ENCODE data around the gene PTPRN. TPM values are rescaled to one million over a fixed set of nuclear protein-coding genes. Genes with fewer than 3 reads are reported as not detected.

Gene PTPRN
- total and polyA plus RNA-seq, 10 of the 15 experiments (the other 5 are each of a cell fraction or from before 2014, with no cell fraction given) = 0.28 to 0.69 TPM; not detected in 8

DNA sequence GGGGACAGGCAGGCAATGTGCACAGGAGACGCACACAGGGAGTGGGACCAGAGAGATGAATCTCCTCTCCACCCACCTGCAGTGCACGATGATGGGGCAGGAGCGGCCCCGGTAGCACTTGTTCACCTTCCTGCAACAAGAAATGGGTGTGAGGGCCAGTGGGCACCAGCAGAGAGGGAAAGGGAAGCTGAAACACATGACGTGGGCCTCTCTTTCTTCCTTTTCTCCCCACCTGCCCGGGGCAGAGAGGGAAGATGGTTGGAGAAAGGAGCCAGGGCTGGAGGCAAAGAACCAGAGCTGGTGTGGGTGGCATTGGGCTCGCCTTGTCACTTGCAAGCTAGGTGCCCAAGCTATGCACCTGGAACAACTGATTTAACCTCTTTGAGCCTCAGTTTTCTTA lies 17.8 kb downstream of the PTPRN start (continued):
- TF ChIP-seq, protein P1, sequence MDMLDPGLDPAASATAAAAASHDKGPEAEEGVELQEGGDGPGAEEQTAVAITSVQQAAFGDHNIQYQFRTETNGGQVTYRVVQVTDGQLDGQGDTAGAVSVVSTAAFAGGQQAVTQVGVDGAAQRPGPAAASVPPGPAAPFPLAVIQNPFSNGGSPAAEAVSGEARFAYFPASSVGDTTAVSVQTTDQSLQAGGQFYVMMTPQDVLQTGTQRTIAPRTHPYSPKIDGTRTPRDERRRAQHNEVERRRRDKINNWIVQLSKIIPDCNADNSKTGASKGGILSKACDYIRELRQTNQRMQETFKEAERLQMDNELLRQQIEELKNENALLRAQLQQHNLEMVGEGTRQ (IDR thresholded peaks at IDR 0.05; ENCODE audit: borderline replicate concordance, low read depth, low read length) = no peak
- TF ChIP-seq, protein P2, sequence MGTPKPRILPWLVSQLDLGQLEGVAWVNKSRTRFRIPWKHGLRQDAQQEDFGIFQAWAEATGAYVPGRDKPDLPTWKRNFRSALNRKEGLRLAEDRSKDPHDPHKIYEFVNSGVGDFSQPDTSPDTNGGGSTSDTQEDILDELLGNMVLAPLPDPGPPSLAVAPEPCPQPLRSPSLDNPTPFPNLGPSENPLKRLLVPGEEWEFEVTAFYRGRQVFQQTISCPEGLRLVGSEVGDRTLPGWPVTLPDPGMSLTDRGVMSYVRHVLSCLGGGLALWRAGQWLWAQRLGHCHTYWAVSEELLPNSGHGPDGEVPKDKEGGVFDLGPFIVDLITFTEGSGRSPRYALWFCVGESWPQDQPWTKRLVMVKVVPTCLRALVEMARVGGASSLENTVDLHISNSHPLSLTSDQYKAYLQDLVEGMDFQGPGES (IDR thresholded peaks at IDR 0.05) = no peak
- TF ChIP-seq FOXM1 (IDR thresholded peaks at IDR 0.05; ENCODE audit: low read depth, low read length) (no peak), POLR2A (IDR thresholded peaks at IDR 0.05; ENCODE audit: low read depth, low read length) (no peak), JUNB (IDR thresholded peaks at IDR 0.05) (no peak), MEF2A (IDR thresholded peaks at IDR 0.05; ENCODE audit: insufficient read depth, low read depth, low read length) (no peak)

DNA sequence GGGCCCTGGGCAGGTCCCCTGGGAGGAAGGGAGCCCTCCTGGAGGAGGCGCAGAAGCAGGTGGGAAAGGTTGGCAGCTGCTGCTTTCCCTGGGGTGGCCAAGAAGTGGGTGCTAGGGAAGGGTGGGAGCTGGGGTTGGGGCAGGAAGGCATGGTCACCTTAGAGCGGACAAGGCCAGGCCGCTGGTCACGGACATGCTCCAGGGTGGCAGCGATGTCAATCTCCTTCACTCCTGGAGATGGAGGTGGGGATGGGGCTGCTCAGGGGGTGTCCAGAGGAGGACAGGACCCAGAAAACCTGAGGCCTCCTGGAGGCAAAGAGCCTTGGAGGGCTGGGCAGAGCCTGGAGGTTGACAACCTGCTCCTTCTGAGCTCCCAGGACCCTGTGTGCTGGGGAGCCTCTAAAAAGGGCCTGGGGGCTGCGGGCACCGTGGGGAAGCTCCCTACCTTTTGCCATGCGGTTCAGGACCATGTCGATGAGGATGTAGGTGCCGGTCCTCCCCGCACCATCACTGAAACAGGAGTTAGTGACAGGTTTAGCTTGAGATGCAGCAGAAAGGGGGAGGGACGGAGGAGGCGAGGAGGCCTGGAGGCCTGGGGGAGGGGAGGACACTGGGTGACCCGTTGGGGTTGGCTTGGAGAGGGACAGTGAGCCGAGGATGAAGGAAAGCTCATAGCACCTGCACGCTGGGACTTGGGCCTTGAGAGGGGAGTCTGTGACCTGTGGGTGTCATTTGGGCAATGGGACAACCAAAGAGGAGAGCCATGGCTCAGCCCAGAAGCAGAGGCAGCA lies 18.6 kb downstream of the PTPRN start:
- ChIA-PET SMC1A (ENCODE audit: uncharacterized antibody, unreplicated experiment) (interaction anchor here (0.9 to 6.0 kb wide), 2 partner anchors 11 to 140 kb away, joined by 3 to 96 read pairs; partner anchors contain the start of gene DNAJB2), CTCF (interaction anchor here (1.3 to 6.7 kb wide), 2 partner anchors 12 to 119 kb away, joined by 5 to 257 read pairs; partner anchors contain the start of gene DNAJB2), POLR2A (interaction anchor here (1.1 to 1.3 kb wide), 2 partner anchors 38 to 42 kb away, joined by 3 to 4 read pairs; partner anchors contain the start of gene TUBA4B), RAD21 (ENCODE audit: unreplicated experiment) (interaction anchor here (6.5 kb wide), 1 partner anchor 12 kb away, joined by 78 read pairs; the partner anchor contains the start of gene DNAJB2)
- ATAC-seq (no peak), FAIRE-seq (no peak), DNase-seq (ENCODE audit: low read depth, low spot score) (no peak)
- no peaks in the 10 kb centered on the region for H3K79me2 ChIP-seq (ENCODE audit: control insufficient read depth, insufficient read depth, low read length)
- no peaks in the 10 kb centered on the region for H3K36me3 ChIP-seq (ENCODE audit: control insufficient read depth in 2 of 2, insufficient read depth in 2 of 2, low read length in 1 of 2)
- H3K27ac ChIP-seq (ENCODE audit: control insufficient read depth, insufficient read depth) = no peak overlapping the region
- intact Hi-C loops (cut with micrococcal nuclease; ENCODE audit: unreplicated experiment) (no loop called here), in situ Hi-C loops (cut with MboI) (no loop called here)
- peaks cover 0 to 3% of the 10 kb centered on the region in 2 experiments; a peak in 2 of 4 replicates for H3K27me3 ChIP-seq (replicated peaks in 1 of 2; ENCODE audit: control insufficient read depth in 2 of 2, insufficient read depth in 2 of 2, low read length in 1 of 2)
- no peaks in the 10 kb centered on the region for H3K9me3 ChIP-seq (replicated peaks; ENCODE audit: control insufficient read depth, insufficient read depth, low read length)
- no peaks in the 10 kb centered on the region for H4K20me1 ChIP-seq (ENCODE audit: control insufficient read depth, insufficient read depth)
- H3K4me2 ChIP-seq (ENCODE audit: control insufficient read depth, insufficient read depth) = no peak overlapping the region
- 47% methylated on average over 16 of the region's 16 CpGs for WGBS (ENCODE audit: insufficient coverage, insufficient replicate concordance, low lambda C conversion rate, missing lambda C conversion rate)
- H3K4me3 ChIP-seq = no peak overlapping the region
- no peak overlapping the region for H3K9ac ChIP-seq (ENCODE audit: control insufficient read depth, insufficient read depth, low read length)
- peaks cover 8% of the 10 kb centered on the region for H3K4me1 ChIP-seq (ENCODE audit: control insufficient read depth, insufficient read depth, low read length)
- no TSS peak for BruUV-seq (replicated peaks)
- H2AFZ ChIP-seq (ENCODE audit: control insufficient read depth, low read depth, low read length) = no peak overlapping the region
- no peak for TF ChIP-seq HCFC1 (IDR thresholded peaks at IDR 0.05; ENCODE audit: low read length)
- TF ChIP-seq, protein P3, sequence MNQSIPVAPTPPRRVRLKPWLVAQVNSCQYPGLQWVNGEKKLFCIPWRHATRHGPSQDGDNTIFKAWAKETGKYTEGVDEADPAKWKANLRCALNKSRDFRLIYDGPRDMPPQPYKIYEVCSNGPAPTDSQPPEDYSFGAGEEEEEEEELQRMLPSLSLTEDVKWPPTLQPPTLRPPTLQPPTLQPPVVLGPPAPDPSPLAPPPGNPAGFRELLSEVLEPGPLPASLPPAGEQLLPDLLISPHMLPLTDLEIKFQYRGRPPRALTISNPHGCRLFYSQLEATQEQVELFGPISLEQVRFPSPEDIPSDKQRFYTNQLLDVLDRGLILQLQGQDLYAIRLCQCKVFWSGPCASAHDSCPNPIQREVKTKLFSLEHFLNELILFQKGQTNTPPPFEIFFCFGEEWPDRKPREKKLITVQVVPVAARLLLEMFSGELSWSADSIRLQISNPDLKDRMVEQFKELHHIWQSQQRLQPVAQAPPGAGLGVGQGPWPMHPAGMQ (IDR thresholded peaks at IDR 0.05; ENCODE audit: borderline replicate concordance) = no peak
- TF ChIP-seq ZNF217 (IDR thresholded peaks at IDR 0.05) = no peak
- no peak for TF ChIP-seq MEF2A (IDR thresholded peaks at IDR 0.05; ENCODE audit: insufficient read depth, low read depth, low read length)
- TF ChIP-seq SUPT20H (IDR thresholded peaks at IDR 0.05; ENCODE audit: borderline replicate concordance, control insufficient read depth, low read depth, low read length) = no peak
- TF ChIP-seq, protein P4, sequence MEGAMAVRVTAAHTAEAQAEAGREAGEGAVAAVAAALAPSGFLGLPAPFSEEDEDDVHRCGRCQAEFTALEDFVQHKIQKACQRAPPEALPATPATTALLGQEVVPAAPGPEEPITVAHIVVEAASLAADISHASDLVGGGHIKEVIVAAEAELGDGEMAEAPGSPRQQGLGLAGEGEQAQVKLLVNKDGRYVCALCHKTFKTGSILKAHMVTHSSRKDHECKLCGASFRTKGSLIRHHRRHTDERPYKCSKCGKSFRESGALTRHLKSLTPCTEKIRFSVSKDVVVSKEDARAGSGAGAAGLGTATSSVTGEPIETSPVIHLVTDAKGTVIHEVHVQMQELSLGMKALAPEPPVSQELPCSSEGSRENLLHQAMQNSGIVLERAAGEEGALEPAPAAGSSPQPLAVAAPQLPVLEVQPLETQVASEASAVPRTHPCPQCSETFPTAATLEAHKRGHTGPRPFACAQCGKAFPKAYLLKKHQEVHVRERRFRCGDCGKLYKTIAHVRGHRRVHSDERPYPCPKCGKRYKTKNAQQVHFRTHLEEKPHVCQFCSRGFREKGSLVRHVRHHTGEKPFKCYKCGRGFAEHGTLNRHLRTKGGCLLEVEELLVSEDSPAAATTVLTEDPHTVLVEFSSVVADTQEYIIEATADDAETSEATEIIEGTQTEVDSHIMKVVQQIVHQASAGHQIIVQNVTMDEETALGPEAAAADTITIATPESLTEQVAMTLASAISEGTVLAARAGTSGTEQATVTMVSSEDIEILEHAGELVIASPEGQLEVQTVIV (IDR thresholded peaks at IDR 0.05; ENCODE audit: borderline replicate concordance, partially characterized antibody) = no peak
- no peak for TF ChIP-seq ZZZ3 (IDR thresholded peaks at IDR 0.05; ENCODE audit: control insufficient read depth, insufficient read length, low read depth)
- no peak for TF ChIP-seq STAT3 (IDR thresholded peaks at IDR 0.05; ENCODE audit: low read depth, low read length)

Data from GM12878 (cell line).